TTC549 (cell line): ENCODE data around the gene ADO.

Source experiments
- FAIRE-seq: peaks from 2 replicates; lab custom pipeline; 2012; peaks lifted over from hg19 to GRCh38; lab: Jason Lieb, UNC

Gene ADO

DNA sequence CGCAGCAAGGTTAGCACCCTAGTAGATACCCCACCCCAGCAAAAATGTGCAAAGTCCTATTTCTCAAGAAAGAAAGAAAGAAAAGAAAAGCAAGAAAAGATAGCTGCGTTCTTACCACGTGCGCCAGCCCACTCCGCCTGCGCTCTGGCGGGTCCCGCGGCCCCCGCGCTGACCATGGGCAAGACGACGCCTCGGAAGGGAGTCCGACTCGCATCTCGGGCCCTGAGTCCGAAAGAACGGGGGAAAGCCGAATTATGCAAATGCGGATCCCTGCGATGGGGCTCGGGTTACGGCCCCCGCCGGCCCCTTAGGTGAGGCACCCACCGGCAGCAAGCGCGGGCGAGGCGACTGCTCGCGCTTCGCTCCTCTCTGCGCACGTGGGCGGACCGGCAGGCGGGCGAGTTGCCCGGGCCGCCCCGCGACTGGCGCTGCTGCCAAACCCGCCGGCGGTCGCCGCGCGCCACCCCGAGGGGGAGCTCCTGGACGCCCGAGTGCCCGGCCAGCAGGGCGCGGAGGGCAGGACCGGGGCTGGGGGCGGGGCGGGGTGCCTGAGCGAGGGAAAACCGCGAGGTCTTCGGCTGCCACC is 14.0 kb downstream of the ADO start:
- no peak for FAIRE-seq

DNA sequence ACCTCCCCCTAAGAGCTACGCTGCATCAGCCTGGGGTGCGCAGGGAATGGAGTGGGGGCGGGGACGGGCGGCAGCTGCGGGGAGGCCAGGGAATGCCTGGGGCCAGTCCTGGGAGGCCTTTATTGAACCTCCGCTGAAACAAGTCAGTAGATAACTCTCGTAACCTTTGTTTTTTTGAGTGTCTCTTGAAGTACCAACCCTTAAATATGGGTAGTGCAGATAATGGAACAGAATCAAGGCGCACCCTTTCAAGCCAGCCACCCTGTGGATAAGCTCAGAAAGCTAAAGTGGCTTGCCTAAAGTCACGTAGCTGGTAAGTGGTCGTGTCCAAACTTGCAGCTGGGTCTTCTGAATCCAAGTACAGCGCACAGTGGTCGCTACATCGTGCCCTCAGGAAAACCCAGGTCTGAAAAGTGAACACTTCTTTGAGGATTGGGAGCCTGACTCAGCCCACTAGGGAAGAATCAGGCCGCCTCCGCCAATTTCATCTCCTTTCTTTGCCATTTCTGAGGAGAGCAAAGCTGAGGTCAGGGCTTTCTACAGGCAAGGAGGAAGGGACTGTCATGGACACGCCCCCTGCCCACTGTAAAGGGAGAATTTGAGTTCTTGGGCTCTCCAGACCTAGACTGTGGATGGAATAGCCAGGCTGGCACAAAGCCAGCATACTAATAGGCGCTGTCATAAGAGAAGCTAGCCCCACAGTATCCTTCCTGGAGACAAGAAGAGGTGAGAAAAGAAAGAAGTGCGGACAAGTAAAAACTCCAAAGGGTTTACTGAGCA is 14.8 kb downstream of the ADO start:
- FAIRE-seq: no peak

DNA sequence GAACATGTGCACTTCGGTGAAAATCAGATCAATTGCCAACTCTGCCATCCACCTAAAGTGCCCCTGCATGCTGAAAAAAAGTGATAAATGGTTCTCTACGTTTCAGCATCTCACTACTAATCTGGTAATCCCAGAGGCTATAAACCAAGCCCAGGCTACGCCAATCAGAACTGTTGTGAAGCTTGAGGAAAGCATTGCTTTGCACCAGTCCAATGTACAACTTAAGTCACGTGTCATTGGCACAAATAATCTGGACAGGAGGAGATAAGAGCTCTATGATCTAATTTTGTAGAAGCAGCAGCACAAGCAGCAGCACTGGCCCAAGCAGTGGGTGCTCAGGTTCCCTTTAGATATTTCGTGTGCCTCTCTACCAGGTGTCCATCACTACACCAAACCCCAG is 16.1 kb downstream of the ADO start:
- no peak for FAIRE-seq

DNA sequence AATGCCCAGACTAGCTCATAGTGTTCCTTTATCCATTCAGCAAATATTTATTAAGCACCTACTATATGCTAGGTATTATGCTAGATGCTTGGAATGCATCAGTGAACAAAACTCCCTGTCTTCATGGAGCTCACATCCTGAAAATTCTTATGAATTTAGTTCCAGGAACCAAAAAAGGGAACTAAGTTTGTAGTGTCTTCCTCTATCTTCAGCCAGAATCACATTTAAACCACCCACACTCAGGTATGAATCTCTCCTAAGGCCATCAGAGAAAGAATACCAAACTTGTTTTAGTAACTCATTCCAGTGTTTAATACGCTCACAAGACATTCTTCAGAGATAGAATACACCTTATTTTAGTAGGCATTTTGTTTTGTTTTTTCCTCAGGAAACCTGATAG is 21.8 kb downstream of the ADO start:
- no peak for FAIRE-seq

DNA sequence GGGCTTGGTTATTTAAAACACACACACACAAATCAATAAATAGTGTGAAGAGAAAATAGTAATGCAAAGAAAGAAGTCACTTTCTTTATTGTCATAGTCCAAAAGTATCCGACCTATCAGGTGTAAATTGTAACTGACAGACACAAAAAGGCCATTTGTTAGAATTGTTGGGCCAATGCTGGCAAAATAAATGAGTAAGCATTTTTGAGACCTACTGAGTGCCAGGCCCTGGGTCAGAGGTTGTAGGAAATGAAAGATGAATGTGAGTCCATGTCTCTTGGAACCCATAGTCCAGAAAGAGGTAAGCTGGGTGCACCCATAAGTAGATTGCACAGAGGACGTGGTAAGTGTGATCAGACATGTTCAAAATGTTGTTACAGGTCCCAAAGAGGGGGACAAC is 25.1 kb downstream of the ADO start:
- FAIRE-seq: no peak

DNA sequence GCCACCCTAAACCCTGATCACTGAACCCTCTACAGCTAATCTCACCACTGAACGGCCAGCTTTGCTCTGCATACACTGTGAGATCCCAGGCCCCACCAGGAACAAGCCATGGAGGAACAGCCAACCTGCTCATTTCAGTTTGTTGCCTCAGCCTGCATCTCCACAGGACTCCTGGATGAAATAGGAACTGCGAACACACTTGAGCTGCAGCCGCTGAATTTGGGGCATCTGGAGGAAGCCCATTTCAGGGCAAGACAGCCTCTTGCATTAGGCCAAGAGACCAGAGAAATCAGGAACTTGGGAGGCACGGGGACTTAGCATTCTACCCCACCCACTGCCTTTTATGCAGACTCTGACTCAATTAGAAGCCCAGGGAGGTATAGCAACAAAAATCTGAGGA is 26.2 kb downstream of the ADO start:
- FAIRE-seq: no peak

DNA sequence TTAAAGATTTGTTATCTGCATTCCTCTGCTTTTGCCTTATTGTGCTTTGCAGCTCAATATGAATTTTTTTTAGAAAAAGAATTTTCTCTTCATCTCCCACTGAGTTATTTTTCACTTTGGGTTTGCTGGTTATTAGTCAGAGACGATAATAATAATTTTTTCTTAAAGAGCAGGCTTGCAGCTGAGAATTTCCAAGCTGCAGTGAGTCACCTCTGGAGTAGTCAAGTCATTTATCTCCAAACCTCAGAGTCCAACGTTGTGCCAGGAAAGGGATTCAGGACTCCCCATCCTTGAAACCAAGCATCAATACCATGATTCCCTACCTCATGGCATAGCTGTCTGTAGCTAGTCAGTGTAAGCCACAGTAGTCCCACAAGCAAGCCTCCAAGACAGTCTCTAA is 26.8 kb downstream of the ADO start:
- FAIRE-seq: no peak

DNA sequence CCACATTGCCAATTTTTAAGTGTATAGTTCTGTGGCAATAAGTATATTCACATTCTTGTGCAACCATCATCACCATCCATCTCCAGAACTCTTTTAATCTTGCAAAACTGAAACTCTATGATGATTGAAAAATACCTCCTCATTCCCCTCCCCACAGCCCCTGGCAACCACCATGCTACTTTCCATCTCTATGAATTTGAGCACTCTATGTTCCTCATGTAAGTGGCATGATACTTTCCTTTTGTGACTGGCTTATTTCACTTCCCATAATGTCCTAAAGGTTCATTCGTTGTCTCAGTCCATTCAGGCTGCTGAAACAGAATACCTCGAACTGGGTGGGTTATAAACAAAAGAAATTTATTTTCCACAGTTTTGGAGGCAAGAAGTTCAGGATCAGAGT is 35.1 kb downstream of the ADO start:
- no peak for FAIRE-seq

DNA sequence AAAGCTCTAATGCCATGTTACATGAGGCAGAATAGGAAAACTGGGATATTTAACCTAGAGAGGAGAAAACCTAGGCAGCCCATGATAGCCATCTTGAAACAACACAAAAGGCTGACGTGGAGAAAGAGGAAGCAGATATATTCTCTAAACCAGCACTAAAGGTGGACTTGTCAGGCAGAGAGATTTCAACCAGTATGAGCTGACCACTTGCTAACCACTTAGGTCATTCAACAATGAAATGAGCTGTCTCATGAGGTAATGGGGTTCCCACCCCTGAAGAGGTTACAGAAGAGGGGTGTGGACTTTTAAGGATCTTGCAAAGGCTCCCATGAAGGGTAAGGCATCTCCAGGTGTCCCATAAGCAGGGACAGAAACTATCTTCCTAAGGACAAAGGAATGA is 38.5 kb downstream of the ADO start:
- FAIRE-seq: no peak

DNA sequence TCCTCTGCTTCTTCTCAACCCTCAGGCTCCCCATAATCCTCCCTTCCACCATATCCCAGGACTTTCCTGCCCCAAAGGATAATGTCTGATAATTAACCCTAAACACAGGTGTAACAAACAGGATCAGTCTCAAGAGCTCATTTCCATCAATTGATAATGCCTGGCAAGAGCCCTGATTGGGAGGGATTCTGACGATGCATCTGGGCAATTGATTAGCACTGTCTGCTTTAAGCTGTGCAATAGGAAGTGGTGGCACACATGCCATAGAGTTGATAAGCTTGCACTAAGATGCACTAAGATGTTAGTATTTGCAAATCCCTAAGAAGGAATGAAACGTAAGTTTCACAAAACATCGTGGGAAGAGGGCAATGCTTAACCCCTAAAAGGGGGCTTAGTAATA is 39.1 kb downstream of the ADO start:
- no peak for FAIRE-seq

DNA sequence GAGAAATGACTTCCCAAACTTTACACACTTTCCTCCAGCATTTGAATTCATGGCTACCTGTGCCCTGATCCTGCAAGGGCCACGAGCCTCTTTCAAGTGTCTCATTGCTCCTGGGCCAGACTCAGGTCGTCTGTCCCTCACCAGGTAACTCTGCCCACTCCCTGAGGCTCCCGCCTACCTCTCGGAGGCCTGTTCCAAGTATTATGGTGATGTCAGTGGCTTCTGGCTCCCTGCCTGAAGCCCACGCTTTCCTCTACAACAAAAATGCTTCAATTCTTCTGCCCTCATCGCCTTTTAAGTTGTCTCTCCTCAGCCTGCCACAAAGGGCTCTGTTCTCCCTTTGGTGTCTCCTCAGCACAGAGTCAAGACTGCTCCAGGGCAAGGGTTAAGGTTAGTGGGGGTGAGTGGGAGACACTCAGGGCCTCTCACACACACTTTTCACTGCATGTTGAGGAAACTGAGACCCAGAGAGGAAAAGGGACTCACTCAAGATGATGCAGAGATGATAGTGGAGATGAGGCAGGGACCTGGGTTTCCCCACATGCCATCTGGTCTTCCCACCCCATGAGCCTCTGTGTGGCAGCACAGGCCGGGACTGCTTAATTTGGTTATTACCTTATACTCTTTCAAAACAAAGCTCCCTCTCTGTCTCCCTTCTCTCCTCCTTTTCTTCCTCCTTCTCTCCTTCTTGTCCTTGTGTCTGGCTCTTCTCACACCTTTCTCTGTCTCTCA is 39.9 kb downstream of the ADO start:
- no peak for FAIRE-seq

DNA sequence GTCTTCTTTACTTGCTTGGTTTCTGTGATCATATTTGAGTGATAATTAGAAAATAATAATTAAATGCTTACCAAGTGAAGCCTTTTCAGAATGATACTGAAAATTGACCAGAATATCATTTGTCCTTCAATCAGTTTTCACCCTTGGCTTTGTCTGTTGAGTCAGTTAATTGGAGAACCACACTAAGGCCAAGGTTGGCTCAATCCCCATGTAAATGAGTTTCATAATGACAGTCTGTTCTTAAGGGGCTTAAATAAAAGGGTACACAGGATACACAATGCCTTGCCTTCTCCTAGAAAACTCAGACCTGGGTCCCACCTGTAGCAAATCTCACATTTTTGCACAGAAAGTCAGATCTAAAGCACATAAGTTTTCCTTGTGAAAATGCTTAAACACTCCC is 42.9 kb downstream of the ADO start:
- no peak for FAIRE-seq

DNA sequence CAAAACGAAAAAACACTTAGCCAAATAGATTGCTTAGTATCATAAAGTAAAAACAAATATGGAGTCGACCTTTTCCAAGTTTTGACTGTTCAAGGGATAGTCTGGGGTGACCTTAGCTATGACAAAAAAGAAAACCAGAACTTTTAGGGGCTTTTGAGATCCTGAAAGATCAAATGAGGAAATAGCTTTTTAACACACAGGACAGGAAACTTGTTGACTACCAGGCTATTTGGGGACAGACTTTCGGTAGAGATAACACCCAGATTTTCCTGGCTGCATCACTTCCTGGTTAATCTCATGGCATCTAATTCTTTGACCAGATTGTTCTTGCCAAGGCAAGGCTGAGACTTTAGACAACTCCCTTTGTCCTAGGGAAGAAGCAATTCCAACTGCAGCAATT is 46.1 kb downstream of the ADO start:
- no peak for FAIRE-seq

DNA sequence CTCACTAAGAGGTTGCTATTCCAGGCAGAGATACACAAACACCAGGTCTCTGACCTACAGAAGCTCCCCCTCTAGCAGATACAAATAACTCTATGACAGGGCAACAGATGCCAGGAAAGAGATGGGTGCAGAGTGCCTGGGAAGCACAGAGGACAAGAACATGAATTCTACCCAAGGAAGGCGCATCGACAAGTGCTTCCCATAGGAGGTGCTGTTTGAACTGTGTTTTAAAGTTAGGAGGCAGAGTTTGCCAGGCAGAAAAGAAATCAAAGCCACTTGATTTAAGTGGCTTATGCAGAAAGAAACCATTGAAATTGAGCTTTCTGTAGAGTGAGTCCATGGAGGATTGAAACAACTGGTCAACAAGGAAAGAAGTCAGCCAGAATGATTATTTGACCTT is 46.9 kb downstream of the ADO start:
- no peak for FAIRE-seq

DNA sequence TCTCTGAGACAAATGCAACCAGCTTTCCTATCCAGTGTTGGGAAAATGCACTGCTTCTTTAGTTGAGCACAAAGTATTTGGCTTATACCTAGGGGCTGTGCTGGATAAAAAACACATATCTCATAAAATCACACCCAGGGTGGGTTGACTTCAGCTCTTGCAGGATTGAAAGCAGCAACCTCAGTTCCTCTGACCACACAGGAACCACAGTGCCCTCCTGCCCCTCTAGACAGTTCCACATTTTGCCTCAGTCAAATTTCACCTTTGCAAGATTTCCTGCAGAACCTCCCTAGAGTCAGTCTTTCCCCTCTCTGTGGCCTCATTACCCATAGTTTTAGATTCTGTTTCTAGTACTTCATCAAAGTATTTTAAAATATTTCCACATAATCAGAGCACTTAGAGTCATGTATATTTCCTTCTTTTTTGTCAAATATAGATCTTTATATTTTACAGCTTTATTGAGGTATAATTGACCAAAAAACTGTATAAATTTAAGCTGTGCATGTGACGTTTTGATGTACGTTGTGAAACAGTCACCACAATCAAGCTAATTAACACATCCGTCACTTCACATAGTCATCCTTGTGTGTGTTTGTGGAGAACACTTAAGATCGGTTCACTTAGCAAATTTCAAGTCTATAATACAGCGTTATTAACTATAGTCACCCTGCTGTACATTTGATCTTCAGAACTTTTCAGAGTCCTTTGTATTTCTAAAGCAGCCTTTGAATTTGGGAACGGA is 48.6 kb downstream of the ADO start:
- FAIRE-seq: no peak

DNA sequence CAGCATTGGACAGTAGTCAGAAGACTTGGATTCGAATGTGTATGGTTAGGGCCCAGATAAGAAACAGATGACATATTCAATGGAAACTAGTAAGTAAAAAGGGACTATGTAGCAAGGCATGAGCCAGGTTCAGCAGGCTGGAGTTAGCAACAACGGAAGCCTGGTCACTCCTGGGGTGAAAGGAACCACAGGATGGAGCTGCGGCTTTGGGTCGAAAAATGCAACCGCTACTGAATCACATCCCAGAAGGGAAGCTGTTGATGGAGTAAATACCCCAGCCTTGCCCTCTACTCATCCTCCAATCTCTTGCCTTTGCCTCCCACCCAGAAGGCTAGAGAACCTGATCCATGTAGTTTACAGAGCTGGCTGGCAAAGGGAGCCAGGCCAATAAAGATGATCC is 49.2 kb downstream of the ADO start:
- no peak for FAIRE-seq

DNA sequence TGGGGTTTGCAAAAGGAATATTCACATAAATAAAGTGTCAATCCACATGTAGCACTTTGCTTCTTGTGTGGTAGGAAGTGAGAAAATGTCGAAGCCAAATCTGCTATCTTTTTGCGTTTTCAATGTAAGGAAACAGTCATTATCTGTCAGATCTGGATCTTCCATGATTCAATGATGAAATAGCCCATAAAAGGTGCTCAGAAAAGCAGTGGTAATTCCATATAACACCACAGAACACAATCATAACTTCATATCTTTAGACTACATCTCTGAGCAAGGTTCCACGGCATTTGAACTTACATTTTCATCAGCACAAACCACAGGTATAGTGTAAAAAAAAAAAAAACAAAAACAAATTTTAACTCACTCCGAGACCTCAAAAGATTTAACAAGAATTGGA is 51.5 kb downstream of the ADO start:
- no peak for FAIRE-seq
